Esophagus (tissue), 2 donors: ENCODE results near the gene CENPO. TPM values are rescaled to one million over a fixed set of nuclear protein-coding genes. Genes with fewer than 3 reads are reported as not detected.

Experiments used
- H3K27ac ChIP-seq, 2 donors: one replicate each; pipeline ENCODE4 v1.5.1; 2013; ENCODE audit warnings: low read depth in 2 of 2, mild to moderate bottlenecking in 2 of 2, inconsistent platforms in 1 of 2, low read length in 1 of 2, moderate library complexity in 1 of 2
- H3K27me3 ChIP-seq, 2 donors: one replicate each; pipeline ENCODE4 v1.6.1; 2013; ENCODE audit warnings: low read length in 2 of 2, control low read depth in 1 of 2, mild to moderate bottlenecking in 1 of 2; ENCODE audit not compliant: insufficient read depth in 2 of 2, control insufficient read depth in 1 of 2
- H3K36me3 ChIP-seq, 2 donors: one replicate each; pipeline ENCODE4 v1.6.1; 2013; ENCODE audit warnings: low read length in 1 of 2; ENCODE audit not compliant: control insufficient read depth in 2 of 2, insufficient read depth in 2 of 2
- H3K4me1 ChIP-seq, 2 donors: one replicate each; pipeline ENCODE4 v1.6.1; 2013; ENCODE audit warnings: low read length in 1 of 2; ENCODE audit not compliant: control insufficient read depth in 2 of 2, insufficient read depth in 2 of 2
- H3K4me3 ChIP-seq, 2 donors: one replicate each; pipeline ENCODE4 v1.5.1; 2013; ENCODE audit warnings: low read length in 2 of 2, mild to moderate bottlenecking in 2 of 2, low read depth in 1 of 2, moderate library complexity in 1 of 2
- H3K9me3 ChIP-seq, 2 donors: one replicate each; pipeline ENCODE4 v1.6.1; 2013; ENCODE audit warnings: mild to moderate bottlenecking in 2 of 2, low read depth in 1 of 2, low read length in 1 of 2, moderate library complexity in 1 of 2; ENCODE audit not compliant: control insufficient read depth in 2 of 2, insufficient read depth in 1 of 2
- WGBS, 2 donors: extraction: QIAGEN DNeasy Blood & Tissue Kit; methylation state at CpG; one replicate each; pipeline ENCODE4 v1.1.7; 2013; 5-methylcytosine and 5-hydroxymethylcytosine counted together
- polyA plus RNA-seq, 2 donors: library from polyadenylated mRNA; stranded (reverse); fragments of 200-250 nt; gene quantifications; one replicate each; pipeline ENCODE4 v1.2.3, GENCODE V29; 2013
- donor health status: healthy with polysubstance abuse.
- donor health status: Bipolar disorder and iron deficiency.

The CENPO gene
- polyA plus RNA-seq, 2 donors = 3.7 to 4.1 TPM

DNA sequence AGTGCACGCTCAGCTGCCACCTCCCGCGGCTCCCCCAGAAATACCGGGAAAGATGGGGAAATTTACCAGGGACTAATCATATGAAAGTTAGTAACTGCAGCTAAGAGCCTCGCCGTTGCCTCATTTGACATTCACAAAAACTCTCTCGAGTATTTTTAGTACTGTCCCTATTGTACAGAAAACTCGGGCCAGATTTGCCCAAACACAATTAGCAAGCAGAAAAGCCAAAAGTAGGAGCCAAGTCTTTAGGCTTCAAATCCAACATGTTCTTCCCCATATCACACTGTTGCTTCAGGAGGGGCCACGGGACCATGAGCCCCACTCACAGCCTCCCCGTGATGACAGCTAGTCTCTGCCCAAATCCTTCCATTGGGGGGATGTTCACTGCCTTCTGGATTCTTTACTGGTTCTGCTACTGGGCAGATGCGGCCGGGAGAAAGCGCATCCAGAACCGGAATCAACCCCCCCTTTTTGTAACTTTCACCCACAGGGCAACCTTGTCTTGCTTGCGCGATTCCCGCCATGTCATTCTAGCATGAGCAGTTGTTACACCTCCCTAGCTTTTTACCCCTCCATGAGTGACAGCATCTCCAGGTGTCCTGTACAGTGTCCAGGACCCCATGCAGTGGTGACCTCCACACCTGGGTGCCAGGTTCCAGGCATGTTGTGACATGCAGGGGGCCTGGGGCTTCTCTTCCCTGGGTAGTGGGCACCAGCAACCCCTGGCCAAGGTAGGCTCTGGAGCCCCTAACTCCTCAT lies 35.2 kb downstream of the CENPO start:
- WGBS, 2 donors = 76 to 80% methylated on average over 17 of the region's 17 CpGs
- peaks cover 0 to 15% of the 10 kb centered on the region in 2 donors for H3K36me3 ChIP-seq

GRCh38 chr2:24830351-24830750 lies 37.1 kb downstream of the CENPO start:
- Histone ChIP-seq H3K36me3 (peaks cover 0 to 23% of the 10 kb centered on the region in 2 donors), H3K9me3 (no peaks in the 10 kb centered on the region), H3K4me1 (peaks cover 0 to 2% of the 10 kb centered on the region in 2 donors), H3K27ac (no peak overlapping the region), H3K27me3 (no peaks in the 10 kb centered on the region), H3K4me3 (no peak overlapping the region)
- WGBS, 2 donors = 88 to 93% methylated on average over 5 of the region's 5 CpGs

More for the DNA sequence above, 35.2 kb downstream of the CENPO start:
- no peaks in the 10 kb centered on the region for H3K27me3 ChIP-seq
- no peak overlapping the region for H3K4me3 ChIP-seq
- H3K27ac ChIP-seq = no peak overlapping the region
- H3K9me3 ChIP-seq = no peaks in the 10 kb centered on the region
- peaks cover 0 to 2% of the 10 kb centered on the region in 2 donors for H3K4me1 ChIP-seq

- H3K27me3 ChIP-seq = no peaks in the 10 kb centered on the region
- H3K27ac ChIP-seq = no peak overlapping the region
- peaks cover 0 to 23% of the 10 kb centered on the region in 2 donors for H3K36me3 ChIP-seq
- H3K4me1 ChIP-seq = peaks cover 0 to 2% of the 10 kb centered on the region in 2 donors
- WGBS, 2 donors = 86 to 92% methylated on average over 12 of the region's 12 CpGs
- H3K9me3 ChIP-seq = no peaks in the 10 kb centered on the region
- H3K4me3 ChIP-seq = no peak overlapping the region
Measured at GRCh38 chr2:24830786-24831185, 37.6 kb downstream of the CENPO start.

GRCh38 chr2:24831221-24832072 lies 38.2 kb downstream of the CENPO start:
- H3K4me3 ChIP-seq = no peak overlapping the region
- H3K9me3 ChIP-seq = no peaks in the 10 kb centered on the region
- H3K4me1 ChIP-seq = peaks cover 0 to 2% of the 10 kb centered on the region in 2 donors
- H3K27ac ChIP-seq = no peak overlapping the region
- H3K27me3 ChIP-seq = no peaks in the 10 kb centered on the region
- 87 to 89% methylated on average over 13 to 18 of the region's 18 CpGs for WGBS, 2 donors
- H3K36me3 ChIP-seq = peaks cover 0 to 18% of the 10 kb centered on the region in 2 donors

DNA sequence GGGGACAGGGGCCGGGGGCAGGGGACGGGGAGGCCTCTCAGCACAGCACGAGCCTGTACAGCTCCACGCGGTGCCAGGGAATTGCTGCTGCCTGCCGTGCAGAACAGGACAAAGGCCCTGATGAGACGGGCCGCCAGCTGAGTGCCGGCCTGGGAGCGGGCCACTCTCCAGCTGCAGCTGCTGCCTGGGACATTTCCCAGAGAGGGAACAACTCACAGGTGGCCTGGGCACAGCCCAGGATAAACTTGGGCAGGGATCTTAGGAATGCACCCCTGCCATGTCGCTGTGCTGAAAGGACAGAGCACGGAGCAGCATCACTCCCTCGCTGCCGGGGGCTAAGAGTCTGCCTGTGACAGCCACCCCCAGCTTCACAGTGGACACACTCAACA lies 38.8 kb downstream of the CENPO start:
- 54 to 67% methylated on average over 12 to 14 of the region's 14 CpGs for WGBS, 2 donors
- Histone ChIP-seq H3K9me3 (no peaks in the 10 kb centered on the region), H3K27ac (no peak overlapping the region), H3K4me3 (no peak overlapping the region), H3K27me3 (no peaks in the 10 kb centered on the region), H3K4me1 (peaks cover 0 to 2% of the 10 kb centered on the region in 2 donors), H3K36me3 (peaks cover 0 to 23% of the 10 kb centered on the region in 2 donors)

DNA sequence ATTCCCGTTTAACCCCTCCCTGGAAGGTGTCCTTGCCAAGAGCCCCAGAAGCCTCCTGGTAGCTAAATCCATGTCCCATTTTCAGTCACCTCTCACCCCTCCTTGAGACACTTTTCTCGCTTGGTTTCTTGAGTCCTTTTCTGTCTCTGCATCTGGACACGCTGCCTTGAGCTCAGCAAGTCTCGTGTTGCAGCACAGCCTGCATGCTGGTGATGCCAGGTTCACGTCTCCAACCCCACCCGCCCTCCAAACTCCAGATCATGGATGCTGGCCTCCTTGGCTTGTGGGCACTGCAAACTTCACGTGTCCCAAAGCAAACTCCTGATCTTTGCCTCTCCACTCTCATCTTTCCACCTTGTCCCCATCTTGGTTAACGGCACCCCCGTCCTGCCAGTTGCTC lies 39.3 kb downstream of the CENPO start:
- H3K4me1 ChIP-seq = peaks cover 0 to 2% of the 10 kb centered on the region in 2 donors
- no peak overlapping the region for H3K27ac ChIP-seq
- H3K27me3 ChIP-seq = no peaks in the 10 kb centered on the region
- peaks cover 0 to 19% of the 10 kb centered on the region in 2 donors for H3K36me3 ChIP-seq
- WGBS, 2 donors = 68 to 74% methylated on average over 9 of the region's 9 CpGs
- no peak overlapping the region for H3K4me3 ChIP-seq
- H3K9me3 ChIP-seq = no peaks in the 10 kb centered on the region

GRCh38 chr2:24832931-24833701 lies 39.9 kb downstream of the CENPO start:
- Histone ChIP-seq H3K4me1 (no peaks in the 10 kb centered on the region), H3K27me3 (no peaks in the 10 kb centered on the region), H3K4me3 (no peak overlapping the region), H3K9me3 (no peaks in the 10 kb centered on the region), H3K36me3 (peaks cover 0 to 23% of the 10 kb centered on the region in 2 donors), H3K27ac (no peak overlapping the region)
- 90 to 92% methylated on average over 22 of the region's 22 CpGs for WGBS, 2 donors

DNA sequence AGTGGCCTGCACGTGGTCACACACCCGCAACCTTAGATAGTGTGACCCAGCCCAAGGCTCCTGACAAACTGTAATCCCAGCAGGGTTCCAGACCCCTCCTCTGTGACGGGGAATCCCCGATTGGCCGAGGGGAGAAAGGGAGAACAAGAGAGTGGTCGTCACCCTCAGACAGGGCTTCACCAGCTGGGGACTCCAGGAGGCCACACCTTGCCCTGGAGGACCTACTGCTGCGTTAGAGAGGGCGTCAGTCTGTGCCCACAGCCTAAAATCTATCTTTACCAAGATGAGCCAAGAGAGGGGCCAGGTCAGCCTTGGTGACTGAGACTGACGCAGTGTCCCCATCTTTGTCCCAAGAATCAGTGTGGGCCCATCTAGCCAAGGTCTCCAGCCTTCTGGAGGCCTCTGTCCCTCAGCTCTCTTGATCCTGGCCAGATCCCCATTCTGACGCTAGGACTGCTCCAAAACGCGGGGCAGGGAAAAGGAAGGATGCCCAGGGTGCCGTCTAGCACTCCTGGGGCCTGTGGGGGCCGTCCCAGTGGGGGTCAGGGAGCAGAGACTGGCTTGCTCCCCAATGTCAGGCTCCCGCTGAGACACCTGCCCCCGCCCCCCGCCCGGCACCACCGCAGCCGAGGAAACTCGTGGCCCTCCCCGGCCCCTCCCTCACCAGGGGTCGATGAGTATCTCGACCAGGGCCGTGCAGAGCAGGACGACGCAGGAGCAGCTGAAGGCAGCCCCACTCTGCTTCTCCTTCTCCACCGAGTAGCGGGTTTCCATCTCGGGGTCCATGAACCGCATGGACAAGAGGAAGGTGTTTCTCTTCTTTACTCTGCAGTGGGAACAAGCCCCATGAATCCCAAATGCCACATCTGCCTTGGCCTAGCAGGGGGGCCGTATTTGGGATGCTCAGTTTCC lies 40.9 kb downstream of the CENPO start:
- Histone ChIP-seq H3K9me3 (no peaks in the 10 kb centered on the region), H3K36me3 (peaks cover 0 to 25% of the 10 kb centered on the region in 2 donors), H3K4me1 (no peaks in the 10 kb centered on the region), H3K27ac (no peak overlapping the region), H3K27me3 (no peaks in the 10 kb centered on the region), H3K4me3 (no peak overlapping the region)
- 90 to 92% methylated on average over 32 of the region's 32 CpGs for WGBS, 2 donors
